Loucy (cell line): Measurements from ENCODE around the gene CALHM6.

Experiments
- CTCF ChIP-seq: fragments of 200-600 bp; sonication (generic); conservative IDR thresholded peaks from 2 replicates; pipeline ENCODE4 v1.5.1; 2014; ENCODE audit warnings: mild to moderate bottlenecking, antibody characterized with exemption, low read length
- EZH2phosphoT487 ChIP-seq: fragments of 200-600 bp; IDR thresholded peaks from 2 replicates; pipeline ENCODE4 v1.6.1; 2018; ENCODE audit warnings: antibody characterized with exemption, mild to moderate bottlenecking, moderate library complexity, borderline replicate concordance

DNA sequence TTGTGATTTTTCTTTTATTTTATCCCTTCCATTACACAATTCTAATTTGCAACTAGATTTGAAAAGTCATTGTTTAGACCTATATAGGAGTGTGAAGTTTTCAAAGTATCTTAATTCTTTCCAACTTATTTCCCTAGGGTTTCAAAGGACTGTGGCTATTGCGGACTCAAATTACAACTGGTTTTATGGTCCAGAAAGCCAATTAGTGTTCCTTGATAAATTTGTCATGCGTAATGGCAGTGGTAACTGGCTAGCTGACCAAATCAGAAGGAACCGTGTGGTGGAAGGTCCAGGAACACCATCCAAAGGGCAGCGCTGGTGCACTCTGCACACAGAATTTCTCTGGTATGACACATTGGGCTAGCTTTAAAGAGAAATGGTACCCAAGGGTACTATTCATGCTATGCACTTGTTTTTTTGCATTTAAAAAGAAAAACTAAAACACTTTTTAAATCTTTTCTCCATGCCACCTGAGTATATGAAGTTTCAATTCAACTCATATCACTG is 27.9 kb upstream of the CALHM6 start:
- TF ChIP-seq CTCF, result no peak
- TF ChIP-seq EZH2phosphoT487, result no peak
